Upper lobe of left lung (tissue), 6 donors: ENCODE data around the gene TMUB1. TPM values are rescaled to one million over a fixed set of nuclear protein-coding genes. Genes with fewer than 3 reads are reported as not detected.

Experiments
- ATAC-seq, 2 donors: fragments of 200-7000 bp; cut with Tn5 transposase; one replicate each; pipeline ENCODE4 v1.9.1; 2022; ENCODE audit warnings: mild to moderate bottlenecking in 2 of 2, moderate library complexity in 2 of 2; ENCODE audit not compliant: low FRiP score in 2 of 2
- DNase-seq, 2 donors: peaks; one replicate each; pipeline ENCODE4 v3.0.0-alpha.2; 2019 to 2020
- H3K27ac ChIP-seq, 4 donors: fragments of 200-600 bp; sonication (generic); one replicate each; pipeline ENCODE4 v1.5.1; 2016 to 2019
- H3K27me3 ChIP-seq, 4 donors: fragments of 200-600 bp; sonication (generic); one replicate each; pipeline ENCODE4 v1.5.1; 2017 to 2019
- H3K36me3 ChIP-seq, 4 donors: fragments of 200-600 bp; sonication (generic); one replicate each; pipeline ENCODE4 v1.5.1; 2016 to 2019
- H3K4me1 ChIP-seq, 4 donors: fragments of 200-600 bp; sonication (generic); one replicate each; pipeline ENCODE4 v1.5.1; 2018 to 2019
- H3K4me3 ChIP-seq, 4 donors: fragments of 200-600 bp; sonication (generic); one replicate each; pipeline ENCODE4 v1.5.1; 2017 to 2019; ENCODE audit warnings: mild to moderate bottlenecking in 2 of 4, moderate library complexity in 1 of 4
- H3K9me3 ChIP-seq, 4 donors: fragments of 200-600 bp; sonication (generic); one replicate each; pipeline ENCODE4 v1.5.1; 2018 to 2019
- EP300 ChIP-seq, 4 donors: sonication (generic); formaldehyde crosslinking; IDR thresholded peaks; one replicate each; pipeline ENCODE4 v1.5.1; 2017; ENCODE audit warnings: antibody characterized with exemption in 4 of 4, control low read depth in 2 of 4
- POLR2A ChIP-seq, 4 donors: fragments of 450-650 bp; IDR thresholded peaks; one replicate each; pipeline ENCODE4 v1.5.1; 2016 to 2017; ENCODE audit warnings: antibody characterized with exemption in 4 of 4, mild to moderate bottlenecking in 2 of 4
- POLR2AphosphoS5 ChIP-seq, 2 donors: sonication (generic); formaldehyde crosslinking; IDR thresholded peaks; one replicate each; pipeline ENCODE4 v1.5.1; 2017; ENCODE audit warnings: antibody characterized with exemption in 2 of 2
- WGBS, 2 donors: methylation state at CpG; one replicate each; pipeline ENCODE4 v1.1.5; 2017 to 2018; 5-methylcytosine and 5-hydroxymethylcytosine counted together
- total RNA-seq, 6 donors: library from RNA; depleted of rRNA in 4 of 6; stranded (reverse); fragments of >200 nt in 4 of 6; gene quantifications; one replicate each; pipeline versions ENCODE4 v1.1.0 to v1.2.1, GENCODE V29; 2016 to 2021
- TF ChIP-seq, protein P1 (sequence below), 6 experiments: fragments of 450-650 bp in 4 of 6; fragments of 200-600 bp in 2 of 6; sonication (generic) in 2 of 6; IDR thresholded peaks; one replicate each; pipeline ENCODE4 v1.5.1; 2016 to 2019; ENCODE audit warnings: antibody characterized with exemption in 6 of 6
- donor health status: DM: no; HTN: no; CAD: no; lungs with moderate emphysema.
- donor health status: DM: no; HTN: yes; CAD: no; lungs with severe emphysema.

TMUB1 gene
- total RNA-seq, 6 donors from 2014 or later: 35.3 to 72.9 (median 51.6) TPM

DNA sequence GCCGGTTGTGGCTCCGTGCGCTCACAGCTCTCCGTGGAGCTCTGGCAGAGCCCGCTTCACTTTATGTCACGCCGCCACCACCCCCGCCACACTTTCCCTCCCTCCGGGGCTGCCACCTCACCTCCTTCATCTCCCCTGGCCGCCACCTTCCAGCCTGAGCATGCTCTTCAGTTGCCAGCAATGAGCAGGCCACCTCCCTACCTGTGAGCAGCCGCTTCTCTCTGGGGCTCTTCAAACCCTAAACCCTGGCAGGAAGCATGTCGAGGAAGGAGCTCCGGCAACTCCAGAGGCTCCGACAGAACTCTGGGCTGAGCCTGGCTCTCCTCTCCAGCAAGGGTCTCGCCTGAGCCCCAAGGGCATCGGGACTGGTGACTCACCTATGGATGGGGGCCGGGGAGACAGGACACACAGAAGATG lies 47.5 kb upstream of the TMUB1 start:
- H3K27me3 ChIP-seq: no peaks in the 10 kb centered on the region
- H3K4me3 ChIP-seq: no peak overlapping the region
- H3K9me3 ChIP-seq: no peaks in the 10 kb centered on the region
- H3K36me3 ChIP-seq: peaks cover 31 to 92% (median 78%) of the 10 kb centered on the region in 4 donors
- TF ChIP-seq EP300 (IDR thresholded peaks at IDR 0.05): no peak
- no peak for TF ChIP-seq POLR2A (IDR thresholded peaks at IDR 0.05)
- no peak for TF ChIP-seq POLR2AphosphoS5 (IDR thresholded peaks at IDR 0.05)
- ATAC-seq: no peak
- 93 to 97% methylated on average over 15 to 17 of the region's 17 CpGs for WGBS, 2 donors
- peaks cover 0 to 11% (median 2%) of the 10 kb centered on the region in 4 donors for H3K4me1 ChIP-seq
- DNase-seq: no peak
- no peak overlapping the region for H3K27ac ChIP-seq

DNA sequence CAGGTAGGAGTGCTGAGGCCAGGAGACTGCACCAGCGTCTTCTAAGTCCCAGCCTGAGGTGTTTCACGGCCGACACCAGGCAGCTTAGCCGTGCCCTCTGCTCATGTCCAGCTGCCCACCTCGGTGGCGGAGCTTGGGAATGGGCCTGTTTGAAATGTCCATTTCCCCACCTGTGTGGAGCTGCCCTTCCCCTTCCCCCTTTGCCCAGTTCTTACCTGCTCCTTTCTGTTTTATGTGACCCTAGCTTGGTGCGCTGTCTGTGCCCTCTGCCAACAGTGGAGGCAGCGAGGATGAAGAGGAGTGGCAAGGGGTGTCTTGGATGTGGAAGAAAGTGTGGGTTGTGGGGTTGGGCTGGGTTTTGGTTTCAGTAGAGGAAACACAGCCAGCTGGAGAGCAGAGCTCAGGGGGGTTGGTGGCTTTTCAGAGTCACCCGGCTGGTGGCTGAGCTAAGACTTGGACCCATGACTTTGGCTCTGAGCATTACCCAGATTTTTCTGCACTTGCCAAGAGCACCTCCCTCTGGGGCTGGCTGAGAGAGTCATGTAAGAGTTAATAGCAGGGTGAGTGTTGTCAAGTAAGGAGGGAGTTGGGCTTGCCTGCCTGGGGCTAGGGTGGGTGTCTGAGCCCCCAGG lies 46.8 kb upstream of the TMUB1 start:
- WGBS, 2 donors: 95 to 96% methylated on average over 4 to 9 of the region's 9 CpGs
- peaks cover 3 to 18% (median 6%) of the 10 kb centered on the region in 4 donors for H3K4me1 ChIP-seq
- peaks cover 31 to 92% (median 73%) of the 10 kb centered on the region in 4 donors for H3K36me3 ChIP-seq
- DNase-seq (no peak), ATAC-seq (no peak)
- H3K4me3 ChIP-seq: no peak overlapping the region
- H3K9me3 ChIP-seq: no peaks in the 10 kb centered on the region
- H3K27ac ChIP-seq: no peak overlapping the region
- TF ChIP-seq POLR2A (IDR thresholded peaks at IDR 0.05) (no peak), POLR2AphosphoS5 (IDR thresholded peaks at IDR 0.05) (no peak), EP300 (IDR thresholded peaks at IDR 0.05) (no peak)
- TF ChIP-seq, protein P1, sequence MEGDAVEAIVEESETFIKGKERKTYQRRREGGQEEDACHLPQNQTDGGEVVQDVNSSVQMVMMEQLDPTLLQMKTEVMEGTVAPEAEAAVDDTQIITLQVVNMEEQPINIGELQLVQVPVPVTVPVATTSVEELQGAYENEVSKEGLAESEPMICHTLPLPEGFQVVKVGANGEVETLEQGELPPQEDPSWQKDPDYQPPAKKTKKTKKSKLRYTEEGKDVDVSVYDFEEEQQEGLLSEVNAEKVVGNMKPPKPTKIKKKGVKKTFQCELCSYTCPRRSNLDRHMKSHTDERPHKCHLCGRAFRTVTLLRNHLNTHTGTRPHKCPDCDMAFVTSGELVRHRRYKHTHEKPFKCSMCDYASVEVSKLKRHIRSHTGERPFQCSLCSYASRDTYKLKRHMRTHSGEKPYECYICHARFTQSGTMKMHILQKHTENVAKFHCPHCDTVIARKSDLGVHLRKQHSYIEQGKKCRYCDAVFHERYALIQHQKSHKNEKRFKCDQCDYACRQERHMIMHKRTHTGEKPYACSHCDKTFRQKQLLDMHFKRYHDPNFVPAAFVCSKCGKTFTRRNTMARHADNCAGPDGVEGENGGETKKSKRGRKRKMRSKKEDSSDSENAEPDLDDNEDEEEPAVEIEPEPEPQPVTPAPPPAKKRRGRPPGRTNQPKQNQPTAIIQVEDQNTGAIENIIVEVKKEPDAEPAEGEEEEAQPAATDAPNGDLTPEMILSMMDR (IDR thresholded peaks at IDR 0.05): no peak
- H3K27me3 ChIP-seq: no peaks in the 10 kb centered on the region

DNA sequence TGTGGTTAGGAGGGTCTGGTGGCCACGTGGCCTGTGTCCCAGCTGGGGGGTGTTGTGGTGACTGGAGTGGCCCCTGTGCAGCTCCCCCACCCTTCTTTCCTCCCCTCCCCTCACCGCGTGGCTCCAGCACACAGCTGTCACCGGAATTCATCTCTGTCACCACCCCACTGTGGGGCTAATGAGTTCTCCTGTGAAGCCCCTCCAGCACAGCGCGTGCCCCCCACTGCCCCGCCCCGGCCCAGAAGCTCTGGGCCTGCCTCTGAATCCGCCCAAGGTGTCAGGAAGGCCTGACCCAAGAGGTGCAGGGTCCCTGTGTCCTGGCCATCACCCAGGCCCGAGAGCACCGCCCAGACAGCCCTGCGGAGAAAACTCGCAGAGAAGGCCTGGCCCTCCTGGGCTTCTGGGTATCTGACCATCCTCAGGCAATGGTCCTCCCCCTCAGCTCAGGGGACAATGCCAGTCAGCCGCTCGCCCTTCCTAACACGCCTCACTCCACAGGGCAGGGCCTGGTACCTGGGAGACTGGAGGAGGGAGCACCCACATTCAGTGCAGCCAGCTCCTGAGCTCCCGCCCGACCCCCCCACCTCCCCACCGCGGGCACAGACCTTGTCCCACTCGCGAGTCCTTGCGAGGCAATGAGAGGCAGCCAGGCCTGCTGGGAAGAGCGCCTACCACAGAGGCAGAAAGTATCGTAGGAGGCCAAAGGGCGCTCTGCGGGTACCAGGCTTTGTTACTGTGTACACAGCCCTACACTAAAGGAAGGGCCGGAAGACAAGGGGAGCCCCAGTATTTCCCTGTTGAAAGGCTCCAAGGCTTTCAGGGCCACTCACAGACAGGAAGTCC lies 46.0 kb upstream of the TMUB1 start:
- ATAC-seq: no peak
- WGBS, 2 donors: 88 to 95% methylated on average over 10 to 26 of the region's 28 CpGs
- Histone ChIP-seq H3K4me3 (no peak overlapping the region), H3K27ac (no peak overlapping the region), H3K36me3 (peaks cover 31 to 92% (median 73%) of the 10 kb centered on the region in 4 donors), H3K9me3 (no peaks in the 10 kb centered on the region), H3K4me1 (peaks cover 5 to 21% (median 9%) of the 10 kb centered on the region in 4 donors), H3K27me3 (no peaks in the 10 kb centered on the region)
- no peak for TF ChIP-seq POLR2AphosphoS5 (IDR thresholded peaks at IDR 0.05)
- TF ChIP-seq, protein P1 (IDR thresholded peaks at IDR 0.05): no peak
- TF ChIP-seq EP300 (IDR thresholded peaks at IDR 0.05): no peak
- no peak for TF ChIP-seq POLR2A (IDR thresholded peaks at IDR 0.05)
- no peak for DNase-seq

DNA sequence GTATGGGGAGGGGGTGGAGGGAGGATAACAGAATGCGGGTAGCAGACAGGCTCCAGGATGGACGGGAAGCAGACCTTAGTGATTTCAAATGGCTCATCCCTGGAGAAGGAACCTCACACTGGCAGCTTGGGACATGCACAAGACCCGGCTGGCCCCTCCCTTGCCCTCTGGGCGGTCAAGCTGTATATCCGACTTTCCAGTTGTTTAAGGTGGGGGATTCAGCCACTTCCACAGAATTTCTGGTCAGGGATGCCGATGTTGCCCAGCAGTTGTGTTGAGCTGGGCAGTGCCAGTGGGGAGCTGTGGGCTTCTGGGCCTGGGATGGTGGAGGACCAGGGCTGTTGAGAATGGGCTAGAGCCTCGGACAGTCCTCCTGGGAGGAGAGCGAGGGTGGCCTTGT lies 45.4 kb upstream of the TMUB1 start:
- ATAC-seq: no peak
- TF ChIP-seq, protein P1 (IDR thresholded peaks at IDR 0.05): no peak
- TF ChIP-seq EP300 (IDR thresholded peaks at IDR 0.05): no peak
- no peak for TF ChIP-seq POLR2A (IDR thresholded peaks at IDR 0.05)
- no peak for TF ChIP-seq POLR2AphosphoS5 (IDR thresholded peaks at IDR 0.05)

DNA sequence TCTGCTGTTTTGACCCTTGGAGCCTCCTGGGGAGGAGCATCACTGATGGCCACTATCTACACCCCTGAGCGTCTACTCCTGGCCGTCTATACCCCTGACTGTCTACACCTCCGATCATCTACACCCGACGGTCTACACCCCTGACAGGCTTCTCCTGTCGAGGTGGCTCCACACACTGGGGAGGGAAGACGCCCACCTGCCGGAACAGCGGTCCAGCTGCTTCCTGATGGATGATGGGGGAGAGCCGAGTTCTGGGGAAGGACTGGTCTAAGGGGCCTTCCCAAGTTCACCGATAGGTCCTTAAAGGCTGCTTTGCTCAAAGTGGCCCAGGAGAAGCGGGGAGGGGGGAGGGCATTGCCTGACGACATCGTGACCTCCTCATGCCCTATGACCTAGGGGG lies 44.9 kb upstream of the TMUB1 start:
- no peaks in the 10 kb centered on the region for H3K9me3 ChIP-seq
- H3K4me1 ChIP-seq: peaks cover 10 to 27% (median 14%) of the 10 kb centered on the region in 4 donors
- no peak for DNase-seq
- TF ChIP-seq POLR2A (IDR thresholded peaks at IDR 0.05) (no peak), POLR2AphosphoS5 (IDR thresholded peaks at IDR 0.05) (no peak), EP300 (IDR thresholded peaks at IDR 0.05) (no peak)
- TF ChIP-seq, protein P1 (IDR thresholded peaks at IDR 0.05): no peak
- no peak overlapping the region for H3K27ac ChIP-seq
- peaks cover 30 to 91% (median 70%) of the 10 kb centered on the region in 4 donors for H3K36me3 ChIP-seq
- ATAC-seq: no peak
- H3K4me3 ChIP-seq: no peak overlapping the region
- no peaks in the 10 kb centered on the region for H3K27me3 ChIP-seq
- whole genome bisulfite sequencing, 2 donors: 82 to 83% methylated on average over 13 to 14 of the region's 14 CpGs

More for the DNA sequence above, 45.4 kb upstream of the TMUB1 start:
- no peak for DNase-seq
- Histone ChIP-seq H3K9me3 (no peaks in the 10 kb centered on the region), H3K36me3 (peaks cover 31 to 91% (median 69%) of the 10 kb centered on the region in 4 donors), H3K4me1 (peaks cover 10 to 23% (median 14%) of the 10 kb centered on the region in 4 donors), H3K4me3 (no peak overlapping the region), H3K27ac (no peak overlapping the region), H3K27me3 (no peaks in the 10 kb centered on the region)
- WGBS, 2 donors: 83 to 93% methylated on average over 6 to 8 of the region's 8 CpGs
